Measurements from ENCODE around the gene SWI5.

The SWI5 gene

GRCh38 chr9:128296340-128297220 is 20.5 kb downstream of the SWI5 start:
- in situ Hi-C loops (cut with HindIII; ENCODE audit: low pct_unique_long_range_greater_than_20kb, low sequenced_read_pairs): no loop called here
- no peak for DNase-seq (ENCODE audit: low read depth in 1 of 2, low spot score in 1 of 2)
- TF ChIP-seq JUND (IDR thresholded peaks at IDR 0.05; ENCODE audit: low read depth): no peak

GRCh38 chr9:128297221-128297773 is 21.2 kb downstream of the SWI5 start:
- TF ChIP-seq JUND (IDR thresholded peaks at IDR 0.05; ENCODE audit: low read depth): no peak

GRCh38 chr9:128298535-128299482 is 22.7 kb downstream of the SWI5 start:
- TF ChIP-seq JUND (IDR thresholded peaks at IDR 0.05; ENCODE audit: low read depth): peak; percentile 28; the same call in 1 of the 2 replicates
- peak; percentile 80 to 94 for DNase-seq (ENCODE audit: low read depth in 1 of 2, low spot score in 1 of 2)
- in situ Hi-C loops (cut with HindIII; ENCODE audit: low pct_unique_long_range_greater_than_20kb, low sequenced_read_pairs): no loop called here

More at GRCh38 chr9:128297221-128297773, 21.2 kb downstream of the SWI5 start:
- in situ Hi-C loops (cut with HindIII; ENCODE audit: low pct_unique_long_range_greater_than_20kb, low sequenced_read_pairs): no loop called here
- no peak for DNase-seq (ENCODE audit: low read depth in 1 of 2, low spot score in 1 of 2)

GRCh38 chr9:128304136-128304970 is 28.3 kb downstream of the SWI5 start:
- no peak for TF ChIP-seq JUND (IDR thresholded peaks at IDR 0.05; ENCODE audit: low read depth)
- in situ Hi-C loops (cut with HindIII; ENCODE audit: low pct_unique_long_range_greater_than_20kb, low sequenced_read_pairs): no loop called here
- no peak for DNase-seq (ENCODE audit: low read depth in 1 of 2, low spot score in 1 of 2)

GRCh38 chr9:128304971-128305288 is 28.9 kb downstream of the SWI5 start:
- TF ChIP-seq JUND (IDR thresholded peaks at IDR 0.05; ENCODE audit: low read depth): no peak
- in situ Hi-C loops (cut with HindIII; ENCODE audit: low pct_unique_long_range_greater_than_20kb, low sequenced_read_pairs): no loop called here
- no peak for DNase-seq (ENCODE audit: low read depth in 1 of 2, low spot score in 1 of 2)

GRCh38 chr9:128309551-128309950 is 33.5 kb downstream of the SWI5 start:
- in situ Hi-C loops (cut with HindIII; ENCODE audit: low pct_unique_long_range_greater_than_20kb, low sequenced_read_pairs): no loop called here
- no peak for DNase-seq (ENCODE audit: low read depth in 1 of 2, low spot score in 1 of 2)
- TF ChIP-seq JUND (IDR thresholded peaks at IDR 0.05; ENCODE audit: low read depth): no peak

GRCh38 chr9:128310461-128310860 is 34.4 kb downstream of the SWI5 start:
- no peak for TF ChIP-seq JUND (IDR thresholded peaks at IDR 0.05; ENCODE audit: low read depth)
- in situ Hi-C loops (cut with HindIII; ENCODE audit: low pct_unique_long_range_greater_than_20kb, low sequenced_read_pairs): no loop called here
- no peak for DNase-seq (ENCODE audit: low read depth in 1 of 2, low spot score in 1 of 2)

GRCh38 chr9:128314697-128315096 is 38.6 kb downstream of the SWI5 start:
- in situ Hi-C loops (cut with HindIII; ENCODE audit: low pct_unique_long_range_greater_than_20kb, low sequenced_read_pairs): no loop called here
- DNase-seq (ENCODE audit: low read depth in 1 of 2, low spot score in 1 of 2): no peak
- TF ChIP-seq JUND (IDR thresholded peaks at IDR 0.05; ENCODE audit: low read depth): no peak

GRCh38 chr9:128316421-128316820 is 40.3 kb downstream of the SWI5 start:
- DNase-seq (ENCODE audit: low read depth in 1 of 2, low spot score in 1 of 2): no peak
- no peak for TF ChIP-seq JUND (IDR thresholded peaks at IDR 0.05; ENCODE audit: low read depth)
- in situ Hi-C loops (cut with HindIII; ENCODE audit: low pct_unique_long_range_greater_than_20kb, low sequenced_read_pairs): no loop called here

GRCh38 chr9:128317629-128318028 is 41.6 kb downstream of the SWI5 start:
- in situ Hi-C loops (cut with HindIII; ENCODE audit: low pct_unique_long_range_greater_than_20kb, low sequenced_read_pairs): no loop called here
- DNase-seq (ENCODE audit: low read depth in 1 of 2, low spot score in 1 of 2): no peak
- no peak for TF ChIP-seq JUND (IDR thresholded peaks at IDR 0.05; ENCODE audit: low read depth)

- no peak for DNase-seq (ENCODE audit: low read depth in 1 of 2, low spot score in 1 of 2)
- in situ Hi-C loops (cut with HindIII; ENCODE audit: low pct_unique_long_range_greater_than_20kb, low sequenced_read_pairs): no loop called here
- TF ChIP-seq JUND (IDR thresholded peaks at IDR 0.05; ENCODE audit: low read depth): no peak
Observed at GRCh38 chr9:128321343-128321742, 45.3 kb downstream of the SWI5 start.

GRCh38 chr9:128321879-128322403 is 45.9 kb downstream of the SWI5 start:
- DNase-seq (ENCODE audit: low read depth in 1 of 2, low spot score in 1 of 2): no peak
- in situ Hi-C loops (cut with HindIII; ENCODE audit: low pct_unique_long_range_greater_than_20kb, low sequenced_read_pairs): no loop called here
- TF ChIP-seq JUND (IDR thresholded peaks at IDR 0.05; ENCODE audit: low read depth): no peak

All from T47D (cell line).